GM13977 (cell line): ENCODE measurements around the gene ARF6.
"Not testable (repeated sequence)": the region's sequence is repeated elsewhere in the genome, so short reads cannot be mapped to it uniquely, and the experiment has no call there.

Experiments used
- DNase-seq: peaks from one replicate; pipeline ENCODE4 v3.0.0; 2012; ENCODE audit warnings: low spot score
- in situ Hi-C: fragments of 300-500 bp; cut with MboI; formaldehyde crosslinking; loops from one replicate; pipeline ENCODE4 v1.12.0; 2022; ENCODE audit warnings: low sequenced_read_pairs, low pct_unique_long_range_greater_than_20kb, mixed read lengths, inconsistent platforms; ENCODE audit not compliant: unreplicated experiment
- TF ChIP-seq, protein P1 (sequence below): IDR thresholded peaks from 2 replicates; pipeline ENCODE4 v1.5.1; 2012; ENCODE audit warnings: mild to moderate bottlenecking, control low read depth; ENCODE audit not compliant: insufficient read depth; ENCODE audit errors: extremely low read depth, missing control alignments

The ARF6 gene

DNA sequence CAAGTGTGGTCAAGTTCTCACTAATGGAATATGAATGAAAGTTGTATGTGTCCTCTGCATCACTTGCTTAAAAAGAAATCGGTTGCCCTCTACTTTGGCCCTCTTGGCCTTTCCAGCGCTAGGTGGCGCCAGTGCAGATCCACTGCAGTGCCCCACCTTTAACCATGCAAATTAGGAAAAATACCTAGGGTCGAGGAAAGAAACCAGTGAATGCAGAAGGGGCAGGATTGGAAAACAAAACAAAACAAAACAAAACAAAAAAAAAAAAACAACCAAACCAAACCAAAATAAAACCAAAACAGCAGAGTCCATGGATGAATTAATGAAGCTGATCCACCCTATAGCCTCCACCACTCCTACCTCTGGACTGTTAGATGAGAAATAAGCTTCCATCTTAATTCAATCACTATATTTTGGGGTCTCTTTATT lies 27.4 kb upstream of the ARF6 start:
- no peak for DNase-seq
- in situ Hi-C loops = loop anchor here (10.0 to 25.0 kb wide), 2 partner anchors 219 to 672 kb away; partner anchors contain the start of gene MAP4K5
- TF ChIP-seq, protein P1, sequence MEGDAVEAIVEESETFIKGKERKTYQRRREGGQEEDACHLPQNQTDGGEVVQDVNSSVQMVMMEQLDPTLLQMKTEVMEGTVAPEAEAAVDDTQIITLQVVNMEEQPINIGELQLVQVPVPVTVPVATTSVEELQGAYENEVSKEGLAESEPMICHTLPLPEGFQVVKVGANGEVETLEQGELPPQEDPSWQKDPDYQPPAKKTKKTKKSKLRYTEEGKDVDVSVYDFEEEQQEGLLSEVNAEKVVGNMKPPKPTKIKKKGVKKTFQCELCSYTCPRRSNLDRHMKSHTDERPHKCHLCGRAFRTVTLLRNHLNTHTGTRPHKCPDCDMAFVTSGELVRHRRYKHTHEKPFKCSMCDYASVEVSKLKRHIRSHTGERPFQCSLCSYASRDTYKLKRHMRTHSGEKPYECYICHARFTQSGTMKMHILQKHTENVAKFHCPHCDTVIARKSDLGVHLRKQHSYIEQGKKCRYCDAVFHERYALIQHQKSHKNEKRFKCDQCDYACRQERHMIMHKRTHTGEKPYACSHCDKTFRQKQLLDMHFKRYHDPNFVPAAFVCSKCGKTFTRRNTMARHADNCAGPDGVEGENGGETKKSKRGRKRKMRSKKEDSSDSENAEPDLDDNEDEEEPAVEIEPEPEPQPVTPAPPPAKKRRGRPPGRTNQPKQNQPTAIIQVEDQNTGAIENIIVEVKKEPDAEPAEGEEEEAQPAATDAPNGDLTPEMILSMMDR = peak; percentile 88

DNA sequence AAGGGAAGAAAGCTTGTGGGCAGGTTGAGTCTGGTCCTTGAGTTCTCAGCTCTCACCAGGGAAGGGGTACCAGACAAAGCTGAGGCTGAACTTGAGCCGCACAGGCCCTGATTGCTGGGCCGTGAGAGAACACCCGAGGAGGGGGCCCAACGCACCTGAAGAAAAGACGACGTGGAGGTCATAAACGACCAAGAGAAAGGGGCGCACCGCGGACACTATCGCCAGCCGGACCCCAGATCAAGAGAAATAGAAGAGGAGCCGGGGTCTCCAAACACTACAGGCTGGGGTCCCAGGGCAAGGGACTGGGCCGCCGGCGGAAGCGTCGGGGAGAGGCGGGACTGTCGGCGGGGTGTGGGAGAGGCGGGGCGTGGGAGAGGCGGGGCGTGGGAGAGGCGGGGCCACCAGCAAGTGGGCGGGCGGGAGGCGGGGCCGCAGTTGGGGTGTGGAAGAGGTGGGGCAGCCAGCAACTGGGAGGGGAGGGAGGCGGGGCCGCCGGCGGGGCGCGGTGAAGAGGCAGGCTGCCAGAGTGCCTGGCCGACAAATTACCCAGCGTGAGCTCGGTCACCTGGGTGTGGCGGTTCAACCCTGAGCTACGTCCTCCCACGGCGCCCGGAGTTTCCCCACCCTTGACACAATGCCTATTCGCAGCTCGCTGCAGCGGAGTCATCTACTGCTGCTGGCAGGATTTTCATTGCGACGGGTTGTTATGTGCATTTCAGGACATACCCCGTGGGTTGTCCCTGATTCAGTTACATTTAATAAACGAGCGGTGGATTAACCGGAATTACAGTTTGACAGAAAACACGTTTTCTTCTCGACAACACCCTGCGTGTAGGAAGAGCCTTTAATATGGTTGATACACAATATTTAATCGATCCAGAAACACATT lies 24.8 kb upstream of the ARF6 start:
- in situ Hi-C loops = loop anchor here (10.0 to 25.0 kb wide), 2 partner anchors 217 to 669 kb away; partner anchors contain the start of gene MAP4K5
- DNase-seq = peak; percentile 92
- TF ChIP-seq, protein P1 = no peak

DNA sequence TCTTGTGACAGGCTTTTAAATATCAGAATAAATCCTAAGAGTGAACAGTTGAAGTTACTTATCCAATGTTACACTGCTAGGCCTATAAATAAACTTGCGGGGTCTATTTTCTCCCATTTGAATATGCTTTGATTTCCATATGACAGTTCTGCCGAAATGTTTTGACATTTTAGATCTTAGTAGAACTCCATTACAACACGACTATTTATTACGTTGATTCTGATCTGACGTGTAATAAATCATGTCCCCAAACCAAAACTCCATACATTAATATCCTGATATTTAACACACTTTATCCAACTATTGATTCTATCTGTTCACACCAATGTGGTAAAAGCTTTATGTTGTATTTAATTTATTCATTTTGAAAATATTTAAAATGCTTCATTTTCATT lies 24.2 kb upstream of the ARF6 start:
- no peak for DNase-seq
- TF ChIP-seq, protein P1 = no peak
- in situ Hi-C loops = loop anchor here (10.0 to 25.0 kb wide), 2 partner anchors 216 to 669 kb away; partner anchors contain the start of gene MAP4K5

DNA sequence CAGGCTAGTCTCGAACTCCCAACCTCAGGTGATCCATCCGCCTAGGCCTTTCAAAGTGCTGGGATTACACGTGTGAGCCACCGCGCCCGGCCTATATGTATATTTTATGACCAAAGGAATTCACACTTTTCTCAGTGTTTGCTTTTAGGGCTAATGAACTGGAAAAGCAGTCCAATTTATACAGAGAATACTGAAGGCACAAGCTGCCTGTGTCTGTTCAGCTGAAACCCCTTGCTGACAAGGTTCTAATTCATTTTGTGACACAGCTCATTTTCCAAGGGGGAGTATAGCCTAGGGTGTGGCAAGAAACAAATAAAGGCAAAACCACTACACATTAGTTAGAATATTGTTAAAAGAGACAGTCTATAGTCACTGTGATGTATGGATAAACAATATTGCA lies 22.0 kb upstream of the ARF6 start:
- TF ChIP-seq, protein P1 = no peak
- in situ Hi-C loops = loop anchor here (25.0 kb wide), 1 partner anchor 666 kb away; the partner anchor contains the start of gene MAP4K5

DNA sequence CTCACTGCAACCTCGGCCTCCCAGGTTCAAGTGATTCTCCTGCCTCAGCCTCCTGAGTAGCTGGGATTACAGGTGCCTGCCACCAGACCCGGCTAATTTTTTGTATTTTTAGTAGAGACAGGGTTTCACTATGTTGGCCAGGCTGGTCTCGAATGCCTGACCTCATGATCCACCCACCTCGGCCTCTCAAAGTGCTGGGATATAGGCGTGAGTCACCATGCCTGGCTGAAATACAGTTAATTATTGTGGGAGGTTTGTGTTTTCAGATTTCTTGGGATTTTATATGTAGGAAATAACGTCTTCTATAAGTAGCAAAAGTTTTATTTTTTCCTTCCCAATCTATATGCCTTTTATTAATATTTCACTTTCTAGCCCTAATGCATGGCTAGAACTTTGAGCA lies 19.3 kb upstream of the ARF6 start:
- not testable (repeated sequence) for DNase-seq
- in situ Hi-C loops = loop anchor here (25.0 kb wide), 1 partner anchor 664 kb away; the partner anchor contains the start of gene MAP4K5

More for the DNA sequence above, 22.0 kb upstream of the ARF6 start:
- no peak for DNase-seq

DNA sequence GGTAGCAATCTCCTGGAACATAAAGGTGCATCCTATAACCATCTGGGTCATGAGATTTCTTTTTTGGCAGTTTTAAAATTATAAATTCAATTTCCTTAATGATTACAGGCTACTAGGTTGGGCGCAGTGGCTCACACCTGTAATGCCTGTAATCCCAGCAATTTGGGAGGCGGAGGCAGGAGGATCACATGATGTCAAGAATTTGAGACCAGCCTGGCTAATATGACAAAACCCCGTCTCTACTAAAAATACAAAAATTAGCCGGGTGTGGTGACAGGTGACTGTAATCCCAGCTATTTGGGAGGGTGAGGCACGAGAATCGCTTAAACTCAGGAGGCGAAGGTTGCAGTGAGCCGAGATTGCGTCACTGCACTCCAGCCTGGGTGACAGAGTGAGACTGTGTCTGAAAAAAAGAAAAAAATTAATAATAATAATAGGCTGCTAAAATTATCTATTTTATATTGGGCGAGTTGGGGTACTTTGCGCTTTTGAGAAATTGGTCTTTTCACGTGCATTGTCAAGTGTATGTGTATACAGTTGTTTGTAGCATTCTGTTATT lies 17.2 kb upstream of the ARF6 start:
- no peak for DNase-seq
- in situ Hi-C loops = no loop called here

More for the DNA sequence above, 17.2 kb upstream of the ARF6 start:
- TF ChIP-seq, protein P1 = no peak
